Esophagus squamous epithelium (tissue), 5 donors: ENCODE data around the gene ALG1. TPM values are rescaled to one million over a fixed set of nuclear protein-coding genes. Genes with fewer than 3 reads are reported as not detected.
"Not testable (repeated sequence)": the region's sequence is repeated elsewhere in the genome, so short reads cannot be mapped to it uniquely, and the experiment has no call there.

ENCODE experiments used
- DNase-seq: peaks from one replicate; lab custom pipeline; 2025; lab: John Stamatoyannopoulos, UW
- H3K27ac ChIP-seq, 4 donors: fragments of 200-600 bp; sonication (generic); one replicate each; pipeline ENCODE4 v1.5.1; 2016 to 2019; ENCODE audit warnings: mild to moderate bottlenecking in 1 of 4
- H3K27me3 ChIP-seq, 4 donors: fragments of 200-600 bp; sonication (generic); 1 replicate in 3 of 4; 2 replicates in 1 of 4; pipeline versions ENCODE4 v1.5.1 to v1.6.0; 2017 to 2021; ENCODE audit warnings: antibody characterized with exemption in 1 of 4
- H3K36me3 ChIP-seq, 3 donors: fragments of 200-600 bp; sonication (generic); one replicate each; pipeline ENCODE4 v1.5.1; 2016 to 2019
- H3K4me1 ChIP-seq, 3 donors: fragments of 200-600 bp; sonication (generic); one replicate each; pipeline ENCODE4 v1.5.1; 2017 to 2019
- H3K4me3 ChIP-seq, 4 donors: fragments of 200-600 bp; sonication (generic); 1 replicate in 3 of 4; 2 replicates in 1 of 4; pipeline ENCODE4 v1.5.1; 2016 to 2019; ENCODE audit warnings: mild to moderate bottlenecking in 2 of 4, moderate library complexity in 1 of 4
- H3K9me3 ChIP-seq, 3 donors: fragments of 200-600 bp; sonication (generic); one replicate each; pipeline ENCODE4 v1.5.1; 2016 to 2019
- WGBS, 2 donors: methylation state at CpG; one replicate each; pipeline ENCODE4 v1.1.5; 2018; 5-methylcytosine and 5-hydroxymethylcytosine counted together
- intact Hi-C: fragments of 100-400 bp; cut with DNase I; formaldehyde crosslinking; loops from one replicate; pipeline ENCODE4 v1.15.0; 2022
- total RNA-seq, 4 donors: library from RNA; depleted of rRNA; stranded (reverse); fragments of >200 nt; gene quantifications; one replicate each; pipeline ENCODE4 v1.1.0, GENCODE V29; 2016
- TF ChIP-seq, protein P1 (sequence below), 6 experiments: fragments of 450-650 bp in 4 of 6; fragments of 200-600 bp in 2 of 6; sonication (generic) in 2 of 6; IDR thresholded peaks; one replicate each; pipeline ENCODE4 v1.5.1; 2016 to 2019; ENCODE audit warnings: antibody characterized with exemption in 6 of 6, mild to moderate bottlenecking in 4 of 6, moderate library complexity in 4 of 6
- donor health status: DM: yes; HTN: yes; CAD: no.

ALG1 gene
- total RNA-seq, 4 donors from 2014 or later: 14.9 to 18.7 (median 16.5) TPM

DNA sequence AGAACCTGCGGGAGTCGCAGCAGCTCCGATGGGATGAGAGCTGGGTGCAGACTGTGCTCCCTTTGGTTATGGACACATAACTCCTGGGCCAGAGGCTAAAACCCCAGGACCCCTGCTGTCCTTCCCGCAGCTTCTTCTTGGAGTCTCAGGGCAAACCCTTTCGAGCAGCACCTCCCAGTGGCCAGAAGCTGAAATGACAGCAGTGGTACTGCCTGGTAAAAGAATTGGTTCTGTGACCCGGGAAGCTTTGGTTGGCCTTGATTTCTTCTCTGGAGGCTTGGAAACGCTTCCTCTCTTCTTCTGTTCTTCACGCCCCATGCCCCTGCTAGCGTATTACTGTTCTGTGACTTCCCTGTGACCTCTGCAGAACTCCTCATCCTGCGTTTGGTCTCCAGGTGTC, 13.2 kb downstream of the ALG1 start:
- 60 to 71% methylated on average over 10 of the region's 10 CpGs for WGBS, 2 donors
- H3K27me3 ChIP-seq, H3K4me3 ChIP-seq, H3K4me1 ChIP-seq, DNase-seq, intact Hi-C loops, H3K27ac ChIP-seq, H3K9me3 ChIP-seq: not testable (repeated sequence)
- TF ChIP-seq, protein P1, sequence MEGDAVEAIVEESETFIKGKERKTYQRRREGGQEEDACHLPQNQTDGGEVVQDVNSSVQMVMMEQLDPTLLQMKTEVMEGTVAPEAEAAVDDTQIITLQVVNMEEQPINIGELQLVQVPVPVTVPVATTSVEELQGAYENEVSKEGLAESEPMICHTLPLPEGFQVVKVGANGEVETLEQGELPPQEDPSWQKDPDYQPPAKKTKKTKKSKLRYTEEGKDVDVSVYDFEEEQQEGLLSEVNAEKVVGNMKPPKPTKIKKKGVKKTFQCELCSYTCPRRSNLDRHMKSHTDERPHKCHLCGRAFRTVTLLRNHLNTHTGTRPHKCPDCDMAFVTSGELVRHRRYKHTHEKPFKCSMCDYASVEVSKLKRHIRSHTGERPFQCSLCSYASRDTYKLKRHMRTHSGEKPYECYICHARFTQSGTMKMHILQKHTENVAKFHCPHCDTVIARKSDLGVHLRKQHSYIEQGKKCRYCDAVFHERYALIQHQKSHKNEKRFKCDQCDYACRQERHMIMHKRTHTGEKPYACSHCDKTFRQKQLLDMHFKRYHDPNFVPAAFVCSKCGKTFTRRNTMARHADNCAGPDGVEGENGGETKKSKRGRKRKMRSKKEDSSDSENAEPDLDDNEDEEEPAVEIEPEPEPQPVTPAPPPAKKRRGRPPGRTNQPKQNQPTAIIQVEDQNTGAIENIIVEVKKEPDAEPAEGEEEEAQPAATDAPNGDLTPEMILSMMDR (IDR thresholded peaks at IDR 0.05): peak in 5 of 6 experiments; percentile 23 to 67 (median 57)
- H3K36me3 ChIP-seq: peaks cover 0 to 87% (median 0%) of the 10 kb centered on the region in 3 donors

DNA sequence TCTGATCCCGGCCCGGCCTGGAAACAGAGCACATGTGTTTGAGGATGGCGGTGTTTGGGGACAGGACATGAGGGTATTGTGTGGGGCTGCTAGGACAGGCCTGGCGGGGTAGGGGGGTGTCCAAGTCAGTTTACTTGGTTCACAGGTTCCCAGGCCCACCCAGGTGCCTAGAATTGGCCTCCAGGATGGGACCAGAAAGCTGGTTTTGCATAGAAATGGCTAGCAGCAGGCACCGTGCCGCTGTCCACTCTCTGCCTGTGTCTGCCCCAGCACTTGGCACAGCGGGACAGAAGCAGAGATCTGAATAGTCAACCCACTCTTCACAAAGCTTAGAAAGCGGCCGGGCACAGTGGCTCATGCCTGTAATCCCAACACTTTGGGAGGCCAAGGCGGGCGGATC, 14.1 kb downstream of the ALG1 start:
- H3K27ac ChIP-seq, DNase-seq, H3K4me1 ChIP-seq, intact Hi-C loops, H3K9me3 ChIP-seq, H3K27me3 ChIP-seq, H3K4me3 ChIP-seq: not testable (repeated sequence)
- H3K36me3 ChIP-seq: peaks cover 0 to 87% (median 5%) of the 10 kb centered on the region in 3 donors
- WGBS, 2 donors: 88 to 93% methylated on average over 5 to 11 of the region's 11 CpGs

DNA sequence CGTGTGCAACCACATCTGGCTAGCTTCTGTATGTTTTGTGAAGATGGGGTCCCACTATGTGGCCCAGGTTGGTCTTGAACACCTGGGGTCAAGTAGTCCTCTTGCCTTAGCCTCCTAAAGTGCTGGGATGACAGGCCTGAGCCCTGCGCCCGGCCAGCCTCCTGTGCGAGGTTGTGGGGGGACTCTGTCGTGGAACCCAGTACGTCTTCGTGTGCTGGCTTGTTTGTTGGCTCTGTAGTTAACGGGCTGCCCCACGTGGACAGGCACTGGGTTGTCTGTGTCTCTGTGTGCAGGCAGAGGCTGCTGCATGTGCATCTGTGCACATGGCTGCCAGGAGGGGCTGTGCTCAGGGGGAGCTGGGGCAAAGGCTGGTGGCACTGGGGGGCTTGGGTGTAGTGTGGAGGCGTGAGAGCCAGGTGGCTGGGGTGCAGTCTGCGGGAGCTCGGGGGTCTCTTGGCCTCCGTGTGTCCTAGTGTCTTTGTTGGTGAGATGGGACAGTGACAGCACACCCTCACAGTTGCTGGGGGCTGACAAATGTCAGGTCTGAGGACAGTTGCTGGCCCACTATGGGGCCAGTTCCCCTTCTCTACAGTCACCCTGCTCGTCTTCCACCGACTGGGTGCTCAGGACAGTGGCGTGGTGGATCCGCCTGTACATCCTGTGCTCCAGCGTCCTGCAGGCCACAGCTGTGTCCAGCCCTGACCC, 16.6 kb downstream of the ALG1 start:
- H3K4me3 ChIP-seq, intact Hi-C loops, H3K9me3 ChIP-seq, DNase-seq, H3K27ac ChIP-seq, H3K27me3 ChIP-seq, H3K4me1 ChIP-seq: not testable (repeated sequence)
- peaks cover 0 to 66% (median 5%) of the 10 kb centered on the region in 3 donors for H3K36me3 ChIP-seq
- WGBS, 2 donors: 66 to 87% methylated on average over 12 of the region's 18 CpGs

DNA sequence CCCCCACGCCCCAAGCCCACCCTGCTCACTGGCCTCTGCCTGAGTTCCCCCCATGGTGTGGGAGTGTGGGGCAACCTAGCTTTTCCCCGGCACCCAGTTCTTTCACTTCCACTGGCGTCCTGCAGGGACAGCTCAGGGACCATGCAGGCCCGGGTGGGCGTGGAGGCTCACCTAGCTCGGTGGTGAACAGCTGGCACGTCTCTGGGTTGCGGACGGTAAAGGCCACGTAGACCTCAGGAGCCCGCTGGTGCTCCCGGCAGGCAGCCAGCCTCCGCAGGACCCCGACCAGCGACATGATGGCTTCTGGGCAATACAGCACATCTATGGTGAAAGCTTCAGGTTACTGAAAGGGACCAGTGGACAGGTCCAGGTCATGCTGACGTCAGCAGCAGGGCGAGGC, 17.3 kb downstream of the ALG1 start:
- H3K4me1 ChIP-seq, DNase-seq, H3K27ac ChIP-seq, H3K4me3 ChIP-seq, H3K9me3 ChIP-seq, H3K27me3 ChIP-seq, intact Hi-C loops: not testable (repeated sequence)
- H3K36me3 ChIP-seq: peaks cover 0 to 59% (median 5%) of the 10 kb centered on the region in 3 donors
- 79 to 84% methylated on average over 2 to 5 of the region's 17 CpGs for WGBS, 2 donors

DNA sequence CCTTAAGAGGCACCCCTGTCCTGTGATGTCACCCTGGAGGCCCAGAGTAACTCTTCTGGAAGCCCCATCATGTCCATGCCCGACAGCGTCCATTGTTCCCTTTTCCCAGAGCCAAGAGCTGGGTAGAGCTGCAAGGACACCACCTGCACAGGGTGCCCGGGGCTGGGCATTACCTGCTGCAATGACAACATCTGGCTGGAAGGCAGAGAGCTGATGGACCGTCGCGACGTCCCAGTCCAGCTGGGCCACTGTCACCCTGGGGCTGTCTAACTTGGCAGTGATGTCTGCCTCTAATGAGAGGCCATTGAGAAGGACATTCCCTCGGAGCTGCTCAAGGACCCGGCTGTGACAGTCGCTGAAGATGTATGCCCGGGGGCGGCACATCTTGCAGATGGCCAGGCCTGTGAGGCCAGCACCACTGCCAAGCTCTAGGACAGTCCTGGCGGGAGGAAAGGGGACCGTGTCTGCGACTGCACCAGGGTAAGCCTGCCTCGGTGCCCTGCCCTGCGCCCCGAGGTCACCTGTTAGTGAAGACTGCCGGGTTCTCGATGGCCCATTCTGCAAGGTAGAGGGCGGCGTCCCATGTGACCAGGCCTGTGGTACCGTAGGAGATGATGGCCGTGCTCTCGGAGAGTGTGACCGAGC, 18.4 kb downstream of the ALG1 start:
- H3K27me3 ChIP-seq, H3K9me3 ChIP-seq, DNase-seq, H3K4me3 ChIP-seq, H3K4me1 ChIP-seq, H3K27ac ChIP-seq, intact Hi-C loops: not testable (repeated sequence)
- WGBS, 2 donors: 86% methylated on average over 14 of the region's 26 CpGs; no CpG with 5 or more reads in 1 of the 2 donors
- H3K36me3 ChIP-seq: peaks cover 0 to 50% (median 5%) of the 10 kb centered on the region in 3 donors

DNA sequence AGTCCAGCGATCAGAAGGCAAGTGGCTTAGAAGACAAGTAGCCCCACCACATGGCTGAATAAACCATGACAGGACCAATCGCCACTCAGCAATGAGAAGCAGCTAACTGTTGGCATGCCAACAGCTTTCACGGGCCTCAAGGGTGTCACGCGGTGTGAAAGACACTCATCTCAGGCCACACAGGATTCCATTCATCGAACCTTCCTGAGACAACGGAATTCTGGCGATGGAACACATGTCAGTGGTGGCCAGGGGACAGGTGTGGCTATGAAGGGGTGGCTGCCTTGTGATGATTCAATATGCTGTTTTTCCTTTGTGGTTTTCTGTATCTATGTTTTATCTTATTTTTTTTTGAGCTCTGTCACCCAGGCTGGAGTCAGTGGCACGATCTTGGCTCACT, 18.9 kb downstream of the ALG1 start:
- H3K4me3 ChIP-seq, intact Hi-C loops: not testable (repeated sequence)

DNA sequence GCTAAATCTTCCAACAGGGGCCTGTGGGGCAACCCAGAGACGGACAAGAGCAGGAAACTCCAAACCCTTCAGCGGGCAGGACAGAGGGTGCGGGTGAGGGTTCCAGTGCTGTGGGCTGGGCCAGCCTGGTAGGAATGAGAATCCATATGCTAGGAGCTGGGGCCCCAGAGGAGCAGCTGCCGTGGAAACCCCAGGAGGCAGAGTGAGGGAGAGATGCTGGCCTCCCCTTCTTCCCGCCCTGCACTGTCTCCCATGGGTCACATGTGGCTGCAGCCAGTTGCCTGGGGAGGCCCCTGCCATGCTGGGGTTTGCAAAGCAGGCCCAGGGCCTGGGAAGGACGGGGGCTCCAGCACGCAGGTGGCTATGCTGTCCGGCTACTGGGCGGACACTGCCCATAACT, 21.4 kb downstream of the ALG1 start:
- peaks cover 0 to 20% (median 3%) of the 10 kb centered on the region in 3 donors for H3K4me1 ChIP-seq
- intact Hi-C loops, H3K4me3 ChIP-seq, H3K9me3 ChIP-seq, H3K27me3 ChIP-seq, DNase-seq, H3K27ac ChIP-seq: not testable (repeated sequence)
- H3K36me3 ChIP-seq: peaks cover 0 to 26% (median 5%) of the 10 kb centered on the region in 3 donors
- WGBS, 2 donors: 68 to 96% methylated on average over 4 to 5 of the region's 9 CpGs

More for the DNA sequence above, 18.9 kb downstream of the ALG1 start:
- not testable (repeated sequence) for DNase-seq, H3K27ac ChIP-seq, H3K9me3 ChIP-seq, H3K4me1 ChIP-seq, H3K27me3 ChIP-seq
- 88 to 91% methylated on average over 7 to 8 of the region's 9 CpGs for WGBS, 2 donors
- peaks cover 0 to 45% (median 5%) of the 10 kb centered on the region in 3 donors for H3K36me3 ChIP-seq

DNA sequence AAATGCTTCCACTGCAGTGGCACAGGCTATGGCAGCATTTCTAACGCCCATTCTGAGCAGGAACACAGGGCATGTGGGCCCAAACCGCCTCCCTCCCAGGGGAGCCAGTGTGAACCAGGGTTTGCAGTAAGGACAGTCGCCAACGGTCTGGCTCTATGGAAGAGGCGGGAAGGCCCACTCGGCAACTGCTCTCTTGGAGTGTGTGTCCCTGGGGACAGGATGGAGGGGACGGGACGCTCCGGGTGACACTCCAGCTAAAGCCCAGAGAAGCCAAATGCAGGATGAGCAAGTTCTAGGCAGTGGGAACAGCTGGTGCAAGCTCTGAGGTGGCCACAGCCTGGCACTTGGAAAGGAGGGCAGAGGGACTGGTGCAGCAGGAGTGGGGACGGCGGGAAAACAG, 22.1 kb downstream of the ALG1 start:
- Histone ChIP-seq H3K36me3 (peaks cover 0 to 19% (median 5%) of the 10 kb centered on the region in 3 donors), H3K4me1 (peaks cover under 1 to 23% (median 3%) of the 10 kb centered on the region in 3 donors)
- H3K4me3 ChIP-seq, H3K27me3 ChIP-seq, DNase-seq, H3K27ac ChIP-seq, intact Hi-C loops, H3K9me3 ChIP-seq: not testable (repeated sequence)
- WGBS, 2 donors: 79 to 100% methylated on average over 1 to 2 of the region's 11 CpGs

DNA sequence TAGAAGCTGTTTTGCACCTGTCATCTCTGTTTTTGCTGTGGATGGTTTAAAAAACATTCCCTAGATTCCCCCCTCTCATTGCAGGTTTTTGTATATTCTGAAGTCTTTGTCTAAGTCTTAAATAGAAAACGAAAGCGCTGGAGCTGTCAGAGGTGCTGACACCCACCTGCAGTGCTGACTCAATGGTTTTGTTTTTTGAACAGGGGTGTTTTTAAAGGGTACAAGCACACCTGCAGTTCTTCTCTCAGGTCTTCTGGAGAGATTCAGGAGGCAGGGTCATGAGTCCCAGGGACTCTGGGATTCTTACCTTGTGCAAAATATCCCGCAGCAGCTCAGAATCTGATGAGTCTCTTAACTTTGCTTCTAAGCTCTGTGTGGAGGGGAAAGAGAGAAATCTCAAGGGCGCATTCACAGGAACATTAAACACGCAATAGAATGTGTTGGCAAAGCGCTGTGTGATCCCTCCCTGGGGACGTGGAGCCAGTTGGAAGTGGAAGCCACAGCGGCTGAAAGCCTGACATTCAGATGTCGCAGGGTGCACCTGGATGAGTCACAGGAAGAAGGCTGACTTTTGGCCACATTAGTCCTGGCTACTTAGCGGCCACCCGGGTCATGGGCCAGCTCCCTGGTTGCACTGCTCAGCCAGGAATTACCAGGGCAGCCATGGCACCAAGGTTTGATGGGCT, 23.6 kb downstream of the ALG1 start:
- H3K27ac ChIP-seq, DNase-seq, H3K27me3 ChIP-seq, H3K36me3 ChIP-seq, H3K9me3 ChIP-seq, H3K4me3 ChIP-seq, intact Hi-C loops: not testable (repeated sequence)
- WGBS, 2 donors: 64 to 68% methylated on average over 6 to 9 of the region's 11 CpGs
- H3K4me1 ChIP-seq: peaks cover 2 to 28% (median 3%) of the 10 kb centered on the region in 3 donors

DNA sequence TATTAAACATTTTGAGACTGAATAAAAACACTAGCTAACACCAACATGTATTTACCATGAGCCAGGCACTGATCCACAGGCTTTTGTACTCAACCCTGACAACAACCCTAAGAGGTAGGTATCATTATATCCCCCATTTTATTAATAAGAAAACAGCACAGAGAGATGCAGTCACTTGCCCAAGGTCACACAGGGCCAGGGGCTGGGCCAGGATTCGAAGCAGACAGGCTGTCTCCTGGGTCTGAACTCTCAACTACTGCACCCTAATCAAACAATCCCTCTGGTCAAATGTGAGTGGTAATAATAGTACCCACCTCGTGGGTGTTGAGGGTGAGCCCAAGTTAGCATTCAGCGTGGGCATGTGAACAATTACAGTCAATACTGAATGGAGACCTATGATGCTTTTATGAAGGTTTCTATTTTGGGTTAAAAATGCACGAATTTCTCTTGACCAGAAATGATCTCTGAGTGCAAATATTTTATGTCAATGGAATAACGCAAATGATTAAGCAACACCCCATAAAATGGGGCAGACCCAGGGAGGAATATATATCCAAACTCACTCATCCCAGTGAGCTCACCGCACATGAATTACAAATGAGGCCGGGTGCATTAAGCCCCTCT, 24.9 kb downstream of the ALG1 start:
- H3K9me3 ChIP-seq, H3K27me3 ChIP-seq, DNase-seq, intact Hi-C loops, H3K36me3 ChIP-seq: not testable (repeated sequence)
- Histone ChIP-seq H3K4me1 (peaks cover 2 to 28% (median 3%) of the 10 kb centered on the region in 3 donors), H3K4me3 (peak overlapping the region; percentile 79 to 86 (median 81)), H3K27ac (peak overlapping the region in 2 of 4 donors; percentile 87)
- WGBS, 2 donors: 20 to 25% methylated on average over 6 to 7 of the region's 7 CpGs

DNA sequence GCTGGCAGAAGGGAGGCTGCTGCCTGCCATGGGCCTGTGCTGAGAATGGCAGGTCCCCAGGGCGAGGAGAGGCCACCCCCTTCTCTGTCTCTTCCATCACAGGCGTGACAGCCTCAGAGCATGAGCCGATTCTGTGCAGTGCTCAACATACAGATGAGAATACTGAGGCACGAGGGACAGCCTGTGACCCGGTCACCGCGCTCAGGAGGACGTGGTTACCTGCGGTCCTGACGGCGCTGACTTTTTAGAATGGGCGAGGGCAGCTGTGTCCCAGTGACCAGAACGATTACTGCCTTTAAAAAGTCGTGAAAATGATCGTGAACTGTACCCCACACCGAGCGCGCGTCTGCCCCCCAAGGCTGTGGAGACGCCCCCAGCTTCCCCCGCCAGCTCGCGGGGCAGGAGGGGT, 25.4 kb downstream of the ALG1 start:
- H3K9me3 ChIP-seq, H3K36me3 ChIP-seq, DNase-seq, H3K27me3 ChIP-seq, intact Hi-C loops: not testable (repeated sequence)
- Histone ChIP-seq H3K27ac (peak overlapping the region; percentile 85 to 89 (median 87)), H3K4me3 (peak overlapping the region; percentile 79 to 86 (median 81)), H3K4me1 (peaks cover 2 to 24% (median 3%) of the 10 kb centered on the region in 3 donors)
- WGBS, 2 donors: 0% methylated on average over 1 to 12 of the region's 23 CpGs
